Stimulated activated CD4-positive, alpha-beta T cell treated with anti-CD3 and anti-CD28 coated beads, Interleukin-12 subunit alpha, Interleukin-12 subunit beta, amount 100 ng/mL, for 4 hours (primary cell): ENCODE results near the gene KIF6.
"Not testable (repeated sequence)": the region's sequence is repeated elsewhere in the genome, so short reads cannot be mapped to it uniquely, and the experiment has no call there.

Experiments used
- DNase-seq: peaks from one replicate; pipeline ENCODE4 v3.0.0-alpha.2; 2020

KIF6 gene

DNA sequence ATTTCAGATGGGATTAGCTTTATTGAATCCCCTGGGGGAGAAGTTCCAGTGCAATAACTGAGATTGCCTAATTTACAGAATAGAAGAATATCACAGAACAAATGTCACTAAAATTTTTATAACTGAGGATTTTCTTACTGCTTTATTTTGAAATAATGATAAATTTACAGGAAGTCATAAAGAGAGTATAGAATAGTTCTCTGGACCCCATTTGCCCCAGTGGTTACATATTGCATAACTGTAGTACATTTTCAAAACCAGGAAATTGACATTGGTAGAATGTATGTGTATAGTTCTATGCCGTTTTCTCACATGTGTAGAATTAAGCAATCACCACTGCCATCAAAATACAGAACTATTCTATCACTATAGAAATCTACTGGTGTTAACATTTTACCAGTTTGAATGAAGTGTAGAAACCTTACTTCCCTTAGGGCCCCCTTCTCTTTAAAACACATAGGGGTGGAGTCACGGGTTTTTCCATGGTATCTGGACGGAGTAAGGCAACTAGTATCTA is 18.3 kb downstream of the KIF6 start:
- DNase-seq: no peak

DNA sequence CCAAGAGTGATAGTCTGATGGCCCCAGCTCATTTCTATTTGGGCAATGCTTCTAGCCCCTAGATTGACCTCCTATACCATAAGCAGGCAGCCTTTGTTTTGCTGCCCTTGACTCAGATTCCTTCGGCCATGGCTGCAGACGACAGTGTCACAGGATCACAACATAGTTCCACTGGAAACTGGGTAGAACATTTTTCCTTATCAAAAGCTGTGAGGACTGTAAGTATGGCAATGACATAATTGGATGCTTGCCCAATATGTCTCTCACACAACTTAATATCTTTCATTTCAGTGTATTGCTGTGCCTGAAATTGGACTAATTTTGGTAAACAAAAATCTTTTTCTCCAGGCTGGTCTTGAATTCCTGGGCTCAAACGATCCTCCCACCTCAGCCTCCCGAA is 22.9 kb downstream of the KIF6 start:
- DNase-seq: no peak

DNA sequence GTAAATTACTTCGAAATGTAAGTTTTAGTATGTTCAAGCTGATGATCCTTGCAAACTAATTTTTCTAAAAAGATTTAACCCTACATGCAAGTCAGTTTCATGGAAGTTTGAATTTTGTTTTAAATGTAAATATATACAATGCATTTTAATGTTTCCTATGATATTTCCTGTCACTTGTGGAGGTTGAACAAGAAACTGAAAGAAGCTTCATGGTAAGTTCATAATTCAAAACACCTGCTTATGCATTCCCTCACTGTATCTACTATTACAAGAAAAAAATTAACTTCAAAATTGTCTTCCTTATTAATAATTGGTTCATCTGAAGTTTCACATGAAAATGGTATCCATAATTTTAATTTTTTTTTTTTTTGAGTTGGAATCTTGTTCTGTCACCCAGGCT is 24.8 kb downstream of the KIF6 start:
- no peak for DNase-seq

DNA sequence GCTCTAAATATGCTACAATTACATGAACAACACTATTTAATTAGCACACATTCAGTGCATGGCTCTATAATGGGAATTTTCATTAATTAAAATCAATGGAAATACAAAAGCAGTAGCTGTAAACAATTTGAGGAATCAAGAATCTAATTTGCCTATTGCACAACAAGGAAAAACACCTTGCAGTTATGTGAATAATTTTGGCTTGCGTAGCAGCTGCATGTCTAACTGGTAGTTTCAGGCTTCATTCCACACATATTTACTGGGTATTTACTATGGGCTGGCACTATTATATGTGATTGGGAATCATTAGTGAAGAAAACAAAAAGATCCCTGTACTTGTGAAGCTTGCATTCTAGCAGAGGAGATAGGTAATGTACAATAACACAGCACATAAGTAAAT is 26.4 kb downstream of the KIF6 start:
- DNase-seq: no peak

DNA sequence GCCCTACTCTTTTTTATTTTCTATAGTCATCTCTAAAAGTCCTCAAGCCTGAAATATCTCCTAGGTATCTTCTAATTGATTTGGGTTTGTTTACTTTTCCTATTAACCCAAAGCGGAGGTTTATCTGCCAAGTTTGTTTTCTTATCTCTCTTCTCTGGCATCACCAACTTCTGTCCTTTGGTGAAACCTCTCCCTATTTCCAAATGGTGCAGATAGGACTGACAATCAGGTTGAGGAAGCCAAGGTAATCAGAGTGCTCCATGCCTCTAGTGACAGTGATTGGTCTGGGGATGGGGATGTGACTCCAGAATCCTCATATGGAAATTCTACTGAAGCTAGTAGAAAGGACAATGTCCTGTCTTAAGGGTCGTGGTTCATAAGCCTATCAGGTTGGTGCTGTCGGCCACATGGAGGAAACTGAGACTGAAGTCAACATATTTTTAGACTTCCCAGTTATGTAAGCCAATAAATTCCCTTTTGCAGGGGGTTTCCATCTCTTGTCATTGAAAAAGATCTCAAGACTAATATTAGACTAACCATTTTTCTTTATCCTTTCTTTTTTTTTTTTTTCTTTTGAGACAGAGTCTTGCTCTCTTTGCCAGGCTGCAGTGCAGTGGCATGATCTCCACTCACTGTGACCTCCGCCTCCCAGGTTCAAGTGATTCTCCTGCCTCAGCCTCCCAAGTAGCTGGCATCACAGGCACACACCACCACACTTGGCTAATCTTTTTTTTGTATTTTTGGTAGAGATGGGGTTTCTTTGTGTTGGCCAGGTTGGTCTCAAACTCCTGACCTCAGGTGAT is 28.0 kb downstream of the KIF6 start:
- DNase-seq: no peak

DNA sequence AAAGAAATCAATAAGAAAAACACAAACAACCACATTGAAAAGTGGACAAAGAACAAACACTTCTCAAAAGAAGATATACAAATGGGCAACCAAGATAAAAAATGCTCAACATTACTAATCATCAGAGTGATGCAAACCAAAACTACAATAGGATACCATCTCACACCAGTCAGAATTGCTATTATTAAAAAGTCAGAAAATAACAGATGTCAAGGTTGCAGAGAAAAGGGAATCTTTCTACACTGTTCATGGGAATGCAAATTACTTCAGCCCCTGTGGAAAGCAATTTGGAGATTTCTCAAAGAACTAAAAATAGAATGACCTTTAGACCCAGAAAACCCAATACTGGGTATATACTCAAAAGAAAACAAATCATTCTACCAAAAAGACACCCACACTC is 29.8 kb downstream of the KIF6 start:
- DNase-seq: no peak

DNA sequence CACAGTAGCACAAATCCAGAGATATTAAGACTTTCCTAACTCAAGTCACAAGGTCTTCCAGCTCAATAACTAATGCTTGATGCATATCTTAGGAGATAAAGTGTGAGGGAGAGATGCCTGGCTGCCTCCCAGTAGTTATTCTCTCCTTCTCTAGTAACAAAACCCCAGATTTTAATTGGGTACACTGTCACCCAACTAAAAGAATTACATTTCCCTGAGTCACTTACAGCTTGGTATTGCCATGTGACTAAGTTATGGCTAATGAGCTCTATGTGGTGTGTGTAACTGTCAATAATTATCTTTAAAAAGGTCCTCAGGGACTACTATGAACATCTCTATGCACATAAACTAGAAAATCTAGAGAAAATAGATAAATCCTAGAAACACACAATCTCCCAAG is 32.0 kb downstream of the KIF6 start:
- no peak for DNase-seq

DNA sequence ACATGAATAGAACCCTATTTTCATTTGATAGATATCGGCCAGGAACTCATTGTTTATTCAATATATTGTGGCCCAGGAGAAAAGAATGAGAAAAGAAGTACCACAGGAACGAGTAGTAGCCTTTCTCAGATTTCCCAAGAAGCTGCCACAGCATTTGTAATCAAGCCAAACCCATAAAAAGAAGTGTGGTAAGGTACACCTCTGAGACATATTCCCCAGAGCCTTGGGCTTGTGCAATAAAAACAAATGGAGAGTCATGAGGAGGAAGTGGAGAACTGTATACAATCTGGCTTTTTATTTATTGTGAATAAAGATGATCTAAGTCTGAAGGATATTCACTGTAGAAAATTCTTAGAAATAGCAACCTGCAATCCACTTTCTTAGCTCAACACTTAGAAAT is 36.7 kb downstream of the KIF6 start:
- DNase-seq: no peak

DNA sequence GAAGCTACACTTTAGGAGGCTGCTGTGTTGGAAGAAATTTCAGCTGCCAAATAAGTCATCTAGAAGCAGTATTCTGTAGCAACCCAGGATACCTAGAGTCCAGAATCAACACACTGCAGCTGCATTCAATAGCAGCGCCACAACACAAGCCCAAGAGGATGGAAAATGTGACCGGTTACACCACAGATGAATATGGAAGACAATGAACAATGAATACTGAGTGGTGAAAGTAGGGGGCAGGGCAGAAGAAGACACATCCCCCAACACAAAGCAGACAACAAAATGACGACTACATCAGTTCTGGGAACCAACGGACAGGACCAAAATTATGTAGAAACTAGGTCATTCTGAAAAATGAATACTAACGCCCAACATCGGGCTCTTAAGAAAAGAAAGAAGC is 38.2 kb downstream of the KIF6 start:
- DNase-seq: no peak

DNA sequence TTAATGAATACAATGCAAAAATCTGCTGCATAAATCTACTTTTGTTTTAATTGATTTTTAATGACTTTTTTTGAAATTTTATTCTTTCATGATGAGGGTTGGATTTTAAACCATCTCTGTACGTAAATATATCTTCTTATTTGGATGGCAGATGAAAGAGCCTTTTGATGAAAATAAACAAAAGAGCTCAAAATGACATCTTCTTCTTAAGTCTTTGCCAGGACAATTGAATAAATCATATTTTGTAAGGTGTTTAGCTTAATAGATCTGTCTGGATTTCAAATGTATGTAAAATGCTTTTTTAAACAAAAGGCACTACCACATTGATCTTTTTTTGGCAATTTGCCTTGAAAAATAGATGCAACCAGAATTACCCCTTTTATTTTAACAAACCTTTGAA is 39.3 kb downstream of the KIF6 start:
- no peak for DNase-seq

DNA sequence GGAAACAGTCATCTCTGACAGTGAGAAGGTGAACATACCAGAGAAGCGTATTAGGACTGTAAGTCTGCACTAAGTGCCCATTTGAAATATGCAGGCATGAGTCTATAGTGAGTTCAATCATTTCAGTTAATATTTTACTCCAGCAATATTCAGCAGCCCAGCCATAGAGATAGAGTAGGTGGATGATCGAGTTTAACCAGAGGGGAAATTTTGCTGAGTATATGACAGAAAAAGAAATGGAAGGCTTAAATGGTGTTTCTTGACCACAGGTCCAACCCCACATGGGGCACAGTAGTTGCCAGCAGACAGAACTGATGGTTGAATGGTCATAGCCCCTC is 39.8 kb downstream of the KIF6 start:
- DNase-seq: no peak

DNA sequence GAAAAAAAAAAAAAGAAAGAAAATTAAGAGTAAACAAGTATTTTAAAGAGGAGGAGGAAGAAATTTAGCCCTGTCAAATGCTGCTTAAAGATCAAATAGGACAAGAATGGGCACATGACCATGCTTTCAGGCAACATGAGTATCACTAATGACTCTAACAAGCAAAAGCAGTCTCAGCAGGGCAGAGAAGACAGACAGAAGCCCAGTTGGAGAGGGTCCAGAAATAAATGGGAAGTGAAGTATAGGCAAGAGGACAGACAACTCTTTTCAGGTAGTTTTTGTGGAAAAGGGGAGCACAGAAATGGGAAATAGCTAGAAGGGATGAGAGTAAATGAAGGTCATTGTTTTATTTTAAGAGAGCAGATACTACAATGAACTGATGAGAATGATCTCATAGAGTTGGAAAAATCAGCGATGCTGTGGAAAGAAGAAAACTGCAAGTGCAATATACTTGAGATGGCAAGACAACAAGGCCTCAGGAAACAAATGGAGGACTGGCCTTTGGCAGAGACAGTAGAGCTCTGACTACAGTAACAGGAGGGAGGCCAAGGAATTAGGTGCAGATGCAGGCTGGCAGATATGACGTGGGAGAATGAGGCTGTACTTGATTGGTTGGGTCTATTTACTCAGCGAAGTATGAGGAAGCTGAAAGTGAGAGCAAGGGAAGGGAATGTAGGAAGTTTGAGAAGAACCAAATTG is 40.3 kb downstream of the KIF6 start:
- DNase-seq: no peak

DNA sequence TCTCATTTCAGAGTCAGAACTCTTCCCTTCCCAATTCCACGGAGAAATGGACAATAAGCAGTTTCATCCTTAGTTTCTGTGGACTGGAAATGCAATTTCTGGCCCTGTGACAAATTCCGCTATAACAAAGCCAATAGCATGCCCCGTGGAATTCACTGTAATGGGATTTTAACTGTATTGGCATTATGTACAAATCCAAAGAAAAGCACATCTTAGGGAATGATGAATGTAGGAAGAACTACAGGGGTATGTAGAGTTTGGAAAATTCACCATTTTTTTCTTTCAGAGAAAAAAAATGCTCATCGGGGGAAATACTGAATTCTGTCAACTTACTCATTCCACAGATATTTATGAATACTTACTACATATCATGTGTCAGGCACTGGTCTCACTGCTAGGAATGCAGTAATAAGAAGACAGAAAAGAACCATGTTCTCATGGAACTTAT is 43.5 kb downstream of the KIF6 start:
- DNase-seq: no peak

DNA sequence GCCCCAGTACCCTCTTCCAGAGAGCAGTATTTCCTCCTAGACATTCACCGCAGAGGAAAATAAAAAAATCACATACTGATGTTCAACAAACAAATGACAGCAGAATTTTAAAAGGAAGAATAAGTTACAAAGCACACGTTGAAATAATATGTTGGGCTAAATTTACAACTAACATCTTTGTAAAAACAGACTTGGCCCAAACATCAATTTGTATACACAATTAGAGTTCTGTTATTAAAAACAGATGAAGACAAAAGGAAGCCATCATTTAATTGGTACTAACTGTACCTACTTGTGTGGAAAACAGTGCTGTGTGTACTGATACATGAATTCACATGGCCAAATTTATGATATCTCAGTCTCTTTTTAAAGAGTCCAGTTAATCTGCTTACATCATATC is 46.3 kb downstream of the KIF6 start:
- DNase-seq: no peak

DNA sequence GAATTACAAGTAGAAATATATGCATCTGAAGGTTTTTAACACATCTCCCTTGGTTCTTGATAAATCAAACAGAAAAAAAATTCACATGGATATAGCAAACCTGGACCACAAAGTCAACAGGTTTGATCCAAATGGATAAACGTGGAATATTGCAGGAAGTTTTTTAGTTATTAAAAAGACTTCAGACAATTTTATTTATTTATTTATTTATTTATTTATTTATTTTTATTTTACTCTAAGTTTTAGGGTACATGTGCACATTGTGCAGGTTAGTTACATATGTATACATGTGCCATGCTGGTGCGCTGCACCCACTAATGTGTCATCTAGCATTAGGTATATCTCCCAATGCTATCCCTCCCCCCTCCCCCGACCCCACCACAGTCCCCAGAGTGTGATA is 47.9 kb downstream of the KIF6 start:
- DNase-seq: not testable (repeated sequence)

DNA sequence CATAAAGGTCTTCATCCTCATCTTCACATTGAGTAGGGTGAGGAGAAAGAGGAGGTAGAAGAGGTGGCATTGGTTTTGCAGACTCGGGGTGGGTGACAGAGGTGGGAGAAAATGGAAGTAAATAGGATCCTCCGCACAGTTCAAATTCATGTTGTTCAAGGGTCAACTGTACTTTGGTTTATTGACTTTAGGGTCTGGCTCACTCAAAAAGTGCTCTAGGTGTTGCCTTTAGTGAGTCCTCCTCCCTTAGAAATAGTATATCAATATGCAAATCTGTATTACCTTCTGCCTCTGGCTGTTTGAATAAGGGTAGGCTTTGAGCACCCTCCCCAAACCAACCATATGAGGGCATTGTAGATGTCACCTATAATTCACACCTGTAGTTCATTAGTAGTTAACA is 54.7 kb downstream of the KIF6 start:
- no peak for DNase-seq

DNA sequence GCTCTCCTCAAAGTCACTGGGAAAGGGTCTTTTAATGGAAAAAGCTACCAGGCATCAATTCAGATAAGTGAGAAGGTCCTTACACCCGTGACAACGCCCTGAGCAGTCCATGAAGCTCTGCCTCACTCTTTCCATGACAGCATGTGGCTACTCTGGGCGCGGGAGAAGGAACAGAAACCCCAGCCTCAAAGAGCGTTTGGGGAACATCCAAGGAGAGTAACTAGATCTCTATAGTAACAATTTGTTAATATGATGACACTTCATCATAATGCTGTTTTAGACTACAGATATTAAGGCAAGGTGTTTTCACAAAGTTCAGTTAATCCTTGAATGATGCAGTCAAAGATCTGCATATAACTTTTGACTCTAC is 55.2 kb downstream of the KIF6 start:
- no peak for DNase-seq

DNA sequence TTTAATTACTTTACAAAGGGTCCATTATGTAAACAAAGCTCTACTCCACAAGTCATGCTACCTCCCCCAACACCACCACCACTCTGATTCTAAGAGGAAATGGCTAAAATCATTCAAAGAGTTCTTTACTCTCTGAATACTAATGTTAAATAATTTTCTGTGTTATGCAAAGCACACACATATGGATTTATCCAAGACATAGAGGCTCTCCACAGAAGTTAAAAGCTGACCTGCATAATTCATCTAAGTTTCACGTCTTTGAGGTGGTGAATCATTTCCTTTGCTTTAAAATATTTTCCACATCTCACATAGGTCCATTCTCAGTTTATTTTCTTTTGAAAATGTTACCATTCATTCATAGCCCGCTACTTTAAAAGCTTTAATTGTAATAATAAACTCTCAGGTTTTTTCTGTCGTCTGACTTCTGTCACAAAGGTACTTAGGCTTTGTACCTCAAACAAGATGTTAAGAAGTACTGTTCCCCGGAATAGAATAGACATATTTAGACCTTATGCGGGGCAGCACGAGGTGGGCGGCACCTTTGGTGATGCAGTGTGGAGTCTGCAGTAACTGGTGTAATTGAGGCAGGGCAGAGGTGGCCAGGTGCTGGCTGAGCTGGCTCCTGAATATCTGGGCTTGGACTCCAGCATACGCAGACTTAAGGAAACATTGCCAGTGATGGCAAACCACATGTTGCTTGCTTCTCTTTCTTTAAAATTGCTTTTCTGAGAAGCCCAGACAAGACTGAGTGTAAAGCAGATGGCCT is 55.8 kb downstream of the KIF6 start:
- DNase-seq: no peak

DNA sequence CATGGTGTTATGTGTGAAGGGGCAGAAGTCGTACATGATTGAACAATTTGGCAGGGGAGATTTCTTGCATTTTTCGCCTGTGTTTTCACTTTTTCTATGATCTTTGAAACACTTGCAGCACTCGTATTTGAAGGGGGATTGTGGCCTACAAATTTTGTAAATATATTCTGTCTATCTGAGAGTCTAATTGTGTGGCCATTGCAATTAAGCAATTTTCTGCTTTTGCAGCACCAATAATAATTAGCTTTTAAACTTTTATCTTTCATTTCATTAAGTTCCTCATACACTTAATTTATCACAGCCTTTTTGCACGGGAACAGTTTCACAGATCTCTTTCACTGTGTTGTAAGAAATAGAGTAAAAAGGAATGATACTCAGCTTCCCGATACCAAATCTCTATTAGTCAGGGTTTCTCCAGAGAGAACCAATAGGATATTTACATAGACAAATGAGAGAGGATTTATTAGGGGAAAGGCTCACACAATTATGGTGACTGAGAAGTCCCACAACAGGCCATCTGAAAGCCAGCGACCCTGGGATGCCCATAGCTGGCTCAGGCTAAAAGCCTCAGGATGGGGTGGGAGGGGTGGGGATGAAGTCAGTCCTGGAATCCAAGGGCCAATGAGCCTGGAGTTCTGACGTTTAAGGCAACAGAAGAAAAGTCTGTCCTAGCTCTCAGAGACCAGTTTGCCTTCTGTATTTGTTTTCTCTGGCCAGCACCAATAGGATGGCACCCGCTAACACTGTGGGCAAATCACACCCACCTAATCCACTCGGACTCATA is 58.3 kb downstream of the KIF6 start:
- no peak for DNase-seq

DNA sequence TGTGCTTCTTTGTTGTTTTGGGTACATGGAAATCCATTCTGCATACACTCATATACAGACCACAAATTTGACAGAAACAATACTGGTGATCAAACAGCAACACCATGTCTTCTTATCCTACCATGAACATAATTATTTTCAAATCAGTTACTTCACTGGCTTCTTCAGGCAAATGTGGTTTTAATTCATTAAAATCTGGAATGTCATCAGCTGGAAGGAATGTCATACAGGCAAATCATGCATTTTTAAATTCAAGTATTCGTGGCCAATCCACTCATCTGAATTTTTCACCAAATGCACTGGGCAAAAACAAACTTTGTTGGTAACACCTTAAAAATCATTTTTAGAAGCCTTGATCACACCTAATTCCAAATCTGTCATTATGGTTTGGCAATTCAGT is 59.3 kb downstream of the KIF6 start:
- no peak for DNase-seq

DNA sequence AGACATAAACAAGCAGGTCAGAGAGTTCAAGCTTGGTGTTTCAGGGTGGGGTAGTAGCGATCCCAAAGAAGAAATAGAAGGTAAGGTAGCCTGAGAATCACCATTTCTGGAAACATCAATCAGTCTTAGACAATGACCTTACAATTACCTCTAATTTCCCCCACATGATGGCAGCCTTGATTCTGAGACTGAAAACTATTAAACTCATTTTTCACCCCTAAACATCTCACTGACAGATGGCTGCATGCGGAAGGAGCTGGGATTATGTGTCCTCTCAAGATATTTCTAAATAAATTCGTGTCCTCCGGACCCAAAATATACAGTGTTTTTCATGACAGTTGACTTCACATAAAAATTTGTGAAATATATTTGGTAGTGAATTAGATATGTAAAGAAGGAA is 61.0 kb downstream of the KIF6 start:
- DNase-seq: no peak

DNA sequence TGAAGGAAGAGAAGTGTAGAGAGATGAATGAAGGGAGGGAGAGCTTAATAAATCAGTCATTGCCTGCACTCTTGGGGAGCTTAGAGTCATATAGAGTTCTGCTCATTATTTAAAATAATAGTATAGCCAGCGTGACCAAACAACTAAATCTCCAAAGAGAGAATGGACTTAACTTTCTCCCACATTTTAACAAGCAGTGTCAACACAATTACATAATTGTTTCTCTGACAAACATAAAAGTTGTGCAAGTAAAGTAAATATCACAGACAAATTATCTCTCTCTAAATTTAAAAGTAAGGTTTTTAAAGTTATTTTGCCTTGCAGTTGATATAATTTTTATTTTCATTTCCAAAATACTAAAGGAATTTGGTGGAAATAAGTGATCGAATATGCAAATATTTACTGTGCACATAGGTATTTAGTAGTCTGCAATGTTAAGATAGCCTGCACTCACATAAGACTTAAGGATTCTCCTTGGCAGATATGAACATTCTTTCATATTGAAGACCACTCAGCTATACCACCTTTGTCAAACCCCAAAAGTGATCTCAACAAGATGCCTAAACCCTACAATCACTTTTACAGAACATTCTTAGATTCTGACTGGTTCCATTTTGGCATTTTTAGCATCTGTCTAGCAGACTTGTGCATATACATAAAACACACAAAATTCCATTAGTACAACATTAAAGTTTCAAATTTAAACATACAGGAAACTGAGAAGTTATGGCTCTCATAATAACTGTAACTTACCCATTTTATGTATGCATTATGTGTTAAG is 67.7 kb downstream of the KIF6 start:
- no peak for DNase-seq
